Hypothalamus (tissue), 51 donors: ENCODE data around the gene HDAC4.
"Not testable (repeated sequence)": the region's sequence is repeated elsewhere in the genome, so short reads cannot be mapped to it uniquely, and the experiment has no call there.

ENCODE experiments used
- DNase-seq, 51 donors: peaks; one replicate each; lab custom pipeline; 2025; lab: John Stamatoyannopoulos, UW

Gene HDAC4

DNA sequence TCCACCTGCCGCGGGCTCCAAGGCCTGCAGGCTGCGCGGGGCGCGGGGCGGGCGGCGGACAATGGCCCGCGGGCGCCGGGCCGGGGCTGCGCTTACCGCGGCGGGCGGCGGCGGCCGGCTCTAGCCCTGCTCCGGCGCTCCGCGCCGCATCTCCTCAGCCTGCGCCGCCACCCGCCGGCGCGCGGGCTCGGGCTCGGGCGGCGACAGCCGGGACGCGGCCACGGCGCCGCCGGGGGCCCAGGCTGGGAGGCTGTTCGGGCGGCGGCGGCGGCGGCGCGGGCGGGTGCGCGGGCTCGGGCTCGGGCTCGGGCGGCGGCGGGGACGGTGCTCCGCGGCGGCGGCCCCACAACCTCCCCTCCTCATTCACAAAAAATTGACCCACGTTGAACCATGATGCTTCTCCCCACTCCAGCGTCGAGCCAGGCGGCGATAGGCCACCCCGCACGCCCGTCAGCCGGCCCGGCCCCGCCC, at the start of gene HDAC4:
TSS of gene HDAC4 (minus strand) at position 425 of the 471 bp plus-strand sequence. CDS start 48,321 bp downstream, outside the sequence.
- DNase-seq: no peak

DNA sequence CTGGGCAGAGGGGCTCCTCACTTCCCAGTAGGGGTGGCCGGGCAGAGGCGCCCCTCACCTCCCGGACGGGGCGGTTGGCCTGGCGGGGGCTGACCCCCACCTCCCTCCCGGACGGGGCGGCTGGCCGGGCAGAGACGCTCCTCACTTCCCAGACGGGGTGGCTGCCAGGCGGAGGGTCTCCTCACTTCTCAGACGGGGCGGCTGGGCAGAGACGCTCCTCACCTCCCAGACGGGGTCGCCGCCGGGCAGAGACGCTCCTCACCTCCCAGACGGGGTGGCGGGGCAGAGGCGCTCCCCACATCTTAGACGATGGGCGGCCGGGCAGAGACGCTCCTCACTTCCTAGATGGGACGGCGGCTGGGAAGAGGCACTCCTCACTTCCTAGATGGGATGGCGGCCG, 48.6 kb upstream of the HDAC4 start:
- not testable (repeated sequence) for DNase-seq

DNA sequence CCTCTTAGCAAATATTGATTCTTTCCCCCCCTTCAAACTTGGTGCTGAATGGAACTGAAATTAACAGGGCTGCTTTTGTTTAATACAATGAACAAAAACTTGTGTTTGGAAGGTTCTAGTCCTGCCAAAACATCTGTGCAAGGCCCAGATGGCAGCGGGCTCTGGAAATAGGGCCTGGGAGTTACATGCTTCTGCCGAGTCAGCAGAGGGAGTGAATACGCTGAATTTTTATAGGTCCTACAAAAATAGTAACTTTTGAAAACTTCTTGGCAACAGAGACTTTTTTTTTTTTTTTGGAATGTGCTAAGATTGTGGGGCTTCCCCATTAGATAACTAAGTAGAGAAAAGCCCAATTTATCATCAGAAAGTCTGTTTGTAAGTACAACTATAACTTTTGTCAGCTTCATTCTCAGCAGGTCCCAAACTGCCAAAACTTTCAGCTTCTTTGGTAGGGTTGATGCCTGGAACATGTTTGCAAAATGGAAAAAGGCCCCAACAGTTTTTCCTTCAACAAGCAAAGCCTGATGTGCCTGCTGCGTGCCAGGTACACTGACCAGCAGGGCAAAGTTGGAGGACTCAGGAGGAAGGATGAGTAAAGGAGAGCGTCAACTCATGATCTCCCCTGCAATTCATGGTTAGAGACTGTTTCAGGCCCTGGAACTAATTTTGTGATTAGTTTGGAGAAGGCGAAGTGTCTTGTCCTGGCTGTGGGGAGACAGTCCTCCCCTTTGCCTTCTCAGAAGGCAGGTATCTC, 45.1 kb upstream of the HDAC4 start:
- DNase-seq: peak in 31 of 51 donors; percentile 22 to 89 (median 56)

DNA sequence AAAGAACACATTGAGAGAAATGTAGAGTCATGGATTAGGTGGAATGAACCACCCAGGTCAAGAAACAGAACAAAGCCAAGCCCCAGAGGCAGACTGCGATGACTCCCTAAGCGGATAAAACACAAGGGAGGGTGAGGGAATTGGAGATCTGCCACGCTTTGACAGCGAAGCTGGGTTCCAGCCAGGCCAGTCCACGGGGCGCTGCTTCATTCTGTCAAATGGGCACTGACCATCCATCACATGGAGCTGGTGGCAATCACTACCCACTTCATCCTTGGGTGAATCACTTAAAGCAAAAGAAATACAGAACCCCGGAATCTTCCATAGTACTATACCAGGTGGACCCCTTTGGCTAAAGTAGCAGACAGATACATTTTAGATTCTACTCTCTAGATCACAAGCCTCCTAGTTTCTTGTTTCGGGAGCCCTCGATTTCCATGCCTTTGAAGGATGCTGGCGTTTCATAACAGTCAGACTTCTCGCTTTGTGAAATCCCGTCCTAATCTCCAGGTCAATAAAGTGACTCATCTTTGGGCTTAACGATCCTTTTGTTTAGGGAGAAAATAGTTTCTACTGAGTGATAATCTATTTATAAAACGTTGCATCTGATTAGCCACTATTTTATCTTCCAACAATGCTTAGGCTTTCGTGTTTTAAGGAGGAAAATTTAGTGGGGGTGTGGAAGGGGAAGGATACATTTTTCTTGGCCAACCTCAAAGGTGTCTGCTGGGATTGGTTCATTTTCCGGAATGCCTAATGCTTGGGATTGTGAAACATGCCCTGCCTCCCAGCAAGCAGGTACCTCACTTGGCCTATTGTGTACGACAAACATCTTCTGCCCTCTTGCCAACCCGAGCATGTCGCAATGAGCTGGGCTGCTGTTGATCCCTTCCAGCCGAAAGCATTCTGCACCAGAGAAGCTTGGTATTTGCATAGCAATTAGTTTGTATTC, 44.1 kb upstream of the HDAC4 start:
- DNase-seq: peak in 35 of 51 donors; percentile 30 to 86 (median 63)

DNA sequence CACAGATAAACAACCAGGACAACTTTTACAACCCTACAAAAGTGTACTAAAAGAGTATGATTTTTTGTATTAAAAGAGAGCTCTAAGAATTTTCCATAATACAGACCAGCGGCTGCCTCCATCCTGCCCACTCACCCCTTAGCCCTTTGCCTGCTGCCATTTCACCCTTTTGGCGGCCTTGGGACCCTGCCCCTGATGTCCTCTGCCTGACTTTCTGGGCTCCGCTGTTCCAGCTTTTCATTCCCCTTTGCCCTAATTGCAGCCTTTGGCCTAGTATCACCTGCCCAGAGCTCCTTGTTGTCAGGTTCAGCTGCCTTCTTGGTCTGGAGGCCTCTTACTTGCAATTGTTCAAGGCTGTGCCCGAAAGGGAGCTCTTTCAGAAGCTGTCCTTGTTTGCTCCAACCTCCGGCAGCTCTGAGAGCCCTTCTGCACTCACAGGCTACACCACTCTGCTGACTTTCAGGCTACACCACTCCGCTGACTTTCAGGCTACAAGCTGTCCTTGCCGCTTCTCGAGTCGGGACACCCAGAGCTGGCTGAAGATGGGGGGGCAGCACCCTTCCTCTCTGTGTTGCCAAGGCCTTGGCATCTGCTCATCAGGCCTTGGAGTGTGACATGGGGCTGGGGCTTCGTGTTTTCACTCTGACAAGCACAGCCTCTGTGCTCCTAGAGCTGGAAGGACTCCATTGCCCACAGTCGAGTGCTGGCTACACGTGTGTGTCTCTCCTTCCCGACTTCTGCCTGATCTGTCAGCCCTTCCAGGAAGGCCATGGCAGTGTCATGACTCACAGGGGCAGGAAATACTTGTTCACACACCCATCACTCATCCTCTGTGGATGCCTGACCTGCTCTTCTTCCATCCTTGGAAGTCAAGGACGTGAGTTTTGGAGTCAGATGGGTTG, 43.1 kb upstream of the HDAC4 start:
- peak in 8 of 51 donors; percentile 31 to 66 (median 44) for DNase-seq

DNA sequence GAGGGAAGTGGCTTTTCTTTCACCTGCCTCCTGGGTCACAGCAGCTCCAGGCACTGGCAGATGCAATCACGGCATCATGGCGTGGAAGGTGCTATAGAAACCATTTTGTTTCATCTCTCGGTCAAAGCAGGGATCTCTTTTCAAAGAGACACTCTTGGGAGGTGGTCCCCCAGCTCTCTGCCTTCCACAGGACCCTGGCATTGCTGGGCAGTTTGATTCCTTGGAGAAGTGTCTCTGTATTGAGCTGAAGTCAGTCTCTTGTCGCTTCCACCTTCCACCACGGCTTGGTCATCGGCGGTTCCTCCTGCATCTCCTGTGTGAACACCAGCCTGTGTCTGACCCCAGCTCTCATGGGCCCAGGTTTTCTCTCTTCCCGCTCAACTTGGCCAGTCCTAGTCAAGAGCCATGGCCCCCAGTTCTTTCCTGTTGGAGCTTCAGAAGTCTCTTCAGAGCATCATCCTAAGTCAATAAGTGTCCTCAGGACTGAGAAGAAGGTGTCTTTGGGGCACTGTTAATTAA, 42.3 kb upstream of the HDAC4 start:
- no peak for DNase-seq

DNA sequence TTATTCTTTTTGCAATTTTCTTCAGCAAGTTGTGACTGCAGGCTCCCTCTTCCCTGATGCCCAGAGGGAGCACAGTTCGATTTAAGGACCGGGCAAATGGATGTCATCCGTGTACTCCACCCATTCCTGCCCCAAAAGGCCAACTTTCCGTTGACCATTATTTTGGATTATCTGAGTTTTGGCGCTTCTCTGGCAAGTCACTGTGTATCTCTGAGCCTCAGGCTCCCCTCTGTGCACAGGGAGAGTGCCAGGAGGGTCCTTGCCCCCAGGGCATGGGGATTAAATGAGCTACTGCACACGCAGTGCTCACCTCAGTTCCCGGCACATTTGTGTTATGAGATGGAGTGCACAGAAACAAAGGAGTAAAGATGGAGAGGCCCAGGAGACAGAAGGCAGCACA, 41.4 kb upstream of the HDAC4 start:
- no peak for DNase-seq

DNA sequence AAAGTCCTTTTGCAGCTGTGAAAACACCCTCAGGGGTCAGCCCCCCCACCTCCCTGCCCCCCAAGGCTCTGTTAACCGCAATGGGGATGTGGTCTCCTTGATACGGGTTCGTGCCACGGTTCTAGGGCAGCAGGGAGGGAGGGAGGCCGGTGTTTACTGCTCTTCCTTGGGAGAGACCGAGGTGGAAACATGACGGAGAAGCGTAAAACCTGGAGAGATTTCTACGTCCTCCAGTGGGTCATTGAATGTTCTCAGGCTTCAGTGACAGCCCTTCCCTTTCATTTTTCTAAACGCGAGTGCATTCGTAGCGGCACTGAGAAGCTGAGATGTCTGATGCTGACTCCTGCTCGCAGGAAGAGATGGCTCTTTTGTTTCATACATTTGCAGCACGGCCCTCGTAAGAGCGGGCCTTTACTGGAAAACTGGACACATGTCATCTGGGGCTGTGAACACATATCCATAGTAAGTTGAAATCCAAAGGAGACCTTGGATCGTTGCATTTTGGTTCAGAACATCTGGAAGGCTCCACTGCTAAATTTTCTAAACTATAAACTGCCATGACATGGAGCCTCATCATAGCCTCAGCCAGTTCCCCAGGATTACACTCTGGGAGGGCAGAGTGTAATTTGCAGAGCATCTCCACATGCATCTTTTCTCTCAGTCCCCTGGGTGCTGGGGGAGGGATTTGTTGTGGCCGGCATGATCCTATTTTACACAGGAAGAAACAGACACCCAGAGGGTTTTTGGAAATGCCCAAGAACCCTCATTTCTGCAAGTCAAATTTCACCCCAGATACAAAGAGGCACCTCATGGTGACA, 40.6 kb upstream of the HDAC4 start:
- peak in 3 of 51 donors; percentile 66 to 84 (median 78) for DNase-seq

DNA sequence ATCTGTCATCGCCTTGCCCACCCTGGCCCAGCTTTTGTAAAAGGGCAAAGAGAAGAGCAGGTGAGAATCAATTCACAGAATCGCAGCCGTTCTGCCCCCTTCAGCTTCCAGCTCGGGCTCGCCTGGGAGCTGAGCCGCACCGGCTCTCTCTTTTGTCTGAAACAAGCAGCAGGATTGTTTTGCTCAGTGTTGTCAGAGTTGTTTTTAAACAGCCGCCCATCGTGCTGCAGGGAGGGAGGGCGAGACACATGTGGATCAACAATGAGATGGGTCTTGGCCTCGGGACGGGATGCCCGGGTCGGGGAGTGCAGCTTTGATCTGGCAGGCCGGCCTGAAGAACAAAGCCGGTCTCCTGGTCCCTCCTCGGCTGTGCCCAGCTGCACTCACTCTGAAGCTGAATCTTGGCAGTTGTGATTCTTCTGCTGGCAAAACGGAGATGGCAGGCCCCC, 39.7 kb upstream of the HDAC4 start:
- peak in 47 of 51 donors; percentile 44 to 96 (median 83) for DNase-seq

DNA sequence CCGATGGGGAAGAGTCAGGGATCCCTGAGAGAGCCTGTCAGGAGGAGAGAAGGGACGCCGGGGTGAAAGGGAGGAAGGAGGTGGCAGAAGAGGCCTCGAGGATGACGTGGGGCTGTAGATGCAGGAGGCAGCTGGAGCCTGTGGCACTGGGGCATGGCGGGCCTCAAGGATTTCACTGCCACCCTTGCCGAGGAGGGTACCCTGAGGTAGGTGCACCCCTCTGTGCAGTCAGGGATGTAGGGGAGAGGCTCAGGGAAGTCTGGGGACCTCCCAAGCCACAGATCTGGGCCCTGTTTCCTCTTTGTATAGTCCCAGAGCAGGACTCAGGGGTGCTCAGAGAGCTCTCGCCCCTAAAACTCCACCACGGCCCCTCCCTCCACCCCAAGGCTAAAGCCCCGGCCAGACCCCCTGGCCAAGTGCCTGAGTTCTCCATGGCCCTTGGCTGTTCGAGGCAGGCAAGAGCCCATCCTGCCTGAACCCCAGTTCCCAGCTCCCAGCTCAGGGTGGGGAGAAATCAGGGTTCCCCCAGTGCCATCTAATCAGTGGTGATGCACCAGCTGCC, 39.0 kb upstream of the HDAC4 start:
- peak in 2 of 51 donors; percentile 64 to 69 for DNase-seq

DNA sequence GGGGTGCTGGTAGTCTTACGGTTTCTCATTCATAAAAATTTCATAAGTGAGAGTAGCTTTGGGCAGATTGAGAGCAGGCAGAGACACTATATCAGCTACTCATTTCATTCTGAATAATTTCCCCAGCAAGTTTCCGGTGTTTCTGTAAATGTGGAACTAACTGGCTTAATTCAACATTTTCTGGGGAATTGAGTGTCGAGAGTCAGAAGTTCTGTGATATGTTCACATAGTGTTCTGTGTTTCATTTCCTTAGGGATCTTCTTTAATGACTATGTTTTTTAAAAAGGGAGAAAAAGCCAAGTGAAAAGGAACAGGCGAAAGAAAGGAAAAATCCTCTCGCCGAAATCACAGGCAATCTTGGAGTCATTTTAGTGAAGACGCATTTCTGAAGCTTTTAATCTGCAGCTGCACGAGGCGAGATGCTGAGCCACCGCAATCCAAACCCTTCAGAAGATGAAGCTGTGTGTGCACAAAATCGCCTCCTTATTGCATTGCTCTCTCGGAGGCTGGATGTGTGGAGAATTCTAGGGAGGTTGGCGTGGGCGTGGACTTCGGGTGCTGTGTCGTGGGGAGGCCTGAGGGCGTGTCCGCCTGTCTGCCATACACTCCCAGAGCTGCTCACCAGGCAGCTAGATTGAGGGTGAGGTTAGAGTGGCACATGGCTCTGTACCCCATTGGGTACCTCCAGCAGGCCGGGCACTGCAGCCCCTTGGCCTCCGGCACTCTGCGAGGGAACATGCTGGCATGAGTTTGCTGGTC, 38.4 kb upstream of the HDAC4 start:
- peak in 15 of 51 donors; percentile 30 to 73 (median 45) for DNase-seq

DNA sequence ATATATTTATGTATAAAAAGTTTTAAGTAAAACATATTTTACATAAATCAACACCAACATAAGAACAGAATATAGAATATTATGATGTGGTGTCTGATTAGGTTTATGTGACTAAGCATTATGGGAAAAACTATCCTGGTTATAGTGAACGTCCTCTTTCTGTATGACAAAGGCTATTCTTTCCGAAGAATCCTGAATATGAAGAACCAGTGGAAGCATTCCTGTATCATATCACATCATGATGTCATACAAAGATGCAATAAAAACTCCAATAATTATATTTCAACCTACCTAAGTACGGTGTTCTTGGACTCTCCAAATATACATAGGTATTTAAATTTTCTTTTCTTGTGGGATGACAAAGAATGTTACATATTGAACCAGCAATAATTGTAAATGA, 37.5 kb upstream of the HDAC4 start:
- no peak for DNase-seq

DNA sequence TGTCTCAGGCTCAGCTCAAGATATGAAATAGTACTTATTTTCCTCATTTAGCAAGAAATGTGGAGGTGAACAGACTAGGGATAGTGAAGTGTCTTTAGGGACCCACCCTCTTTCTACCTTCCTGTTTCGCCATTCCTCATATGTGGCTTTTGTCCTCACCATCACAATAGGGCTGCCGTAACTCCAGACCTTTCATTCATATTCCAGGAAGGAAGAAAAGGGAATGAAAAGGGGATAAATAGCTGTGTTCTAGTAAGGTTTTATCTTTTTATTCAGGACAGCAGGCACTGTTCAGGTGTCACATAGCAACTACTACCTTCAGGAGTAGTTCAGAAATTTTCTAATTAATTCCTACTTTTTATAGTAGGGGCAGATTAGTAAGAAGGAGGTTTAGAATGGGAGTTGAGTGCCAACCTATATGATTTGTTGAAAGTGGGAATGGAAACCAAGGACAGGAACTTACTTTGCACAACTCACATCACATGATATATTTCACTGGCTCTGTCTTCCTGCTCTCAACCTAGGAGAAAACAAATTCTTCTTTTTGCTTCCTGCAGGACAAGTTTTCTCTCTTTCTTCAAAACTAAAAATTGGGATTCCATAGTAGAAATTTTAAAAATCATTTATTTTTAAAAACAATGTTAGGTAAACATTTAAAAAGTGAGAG, 36.0 kb upstream of the HDAC4 start:
- DNase-seq: no peak

DNA sequence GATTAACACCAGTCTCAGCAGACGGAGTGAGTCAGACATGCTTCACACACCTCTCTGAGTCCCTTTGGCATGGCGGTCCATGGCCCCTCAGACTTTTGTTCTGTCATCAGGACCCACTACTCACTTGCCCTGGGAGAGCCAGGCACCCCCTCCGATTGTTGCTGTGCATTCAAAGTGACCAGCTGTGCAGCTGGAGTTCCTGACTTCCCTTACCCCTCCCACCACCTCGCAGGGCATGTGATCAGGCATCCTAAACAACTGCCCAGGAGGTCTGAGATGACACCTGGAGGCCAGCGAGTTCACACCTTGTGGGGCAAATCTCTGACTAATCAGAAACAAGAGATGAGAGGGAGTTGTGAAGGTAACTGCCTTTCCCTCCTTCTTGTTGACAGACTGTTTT, 35.3 kb upstream of the HDAC4 start:
- DNase-seq: no peak

DNA sequence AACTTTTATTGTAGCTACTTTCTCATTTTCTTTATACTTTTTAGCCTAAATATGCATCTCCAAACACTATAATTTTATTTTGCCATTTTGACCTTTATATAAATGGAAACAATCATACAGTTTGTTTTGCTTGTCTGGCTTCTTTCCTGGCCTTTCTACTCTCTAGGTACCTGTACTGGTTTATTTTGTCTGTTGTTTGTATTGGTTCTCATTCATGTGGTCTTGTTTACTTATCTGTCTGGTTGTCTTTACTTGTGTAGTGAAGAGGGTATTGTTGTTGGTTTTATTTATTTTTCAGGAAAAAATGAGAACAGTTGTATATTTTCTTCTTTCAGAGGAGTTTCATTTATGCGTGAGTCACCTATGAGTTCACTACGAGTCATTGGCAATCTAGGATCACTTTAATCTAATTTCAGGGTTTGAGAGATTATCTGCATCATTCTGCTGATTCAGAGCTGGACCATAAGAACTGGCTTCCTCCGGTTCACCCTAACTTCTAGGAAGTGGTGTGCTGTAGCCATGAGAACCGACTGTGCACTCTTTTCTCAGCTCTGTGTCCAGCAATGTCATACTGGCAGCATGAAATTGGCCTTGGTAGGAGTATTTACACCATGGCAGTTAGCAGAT, 33.1 kb upstream of the HDAC4 start:
- no peak for DNase-seq

DNA sequence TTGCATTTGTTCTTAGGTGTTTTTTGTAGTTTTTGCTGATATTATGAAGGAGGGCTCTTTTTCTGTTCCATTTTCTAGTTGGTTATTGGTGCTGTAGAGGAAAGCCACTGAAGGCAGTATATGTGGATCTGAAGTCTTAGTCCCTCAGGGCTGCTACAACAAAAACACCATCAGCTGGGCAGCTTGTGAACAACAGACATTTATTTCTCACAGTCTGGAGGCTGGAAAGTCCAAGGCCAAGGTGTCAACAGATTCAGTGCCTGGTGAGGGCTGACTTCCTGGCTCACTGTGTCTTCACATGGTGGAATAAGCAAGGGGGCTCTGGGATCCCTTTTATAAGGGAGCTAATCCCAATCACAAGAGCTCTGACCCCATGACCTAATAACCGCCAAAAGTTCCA, 31.4 kb upstream of the HDAC4 start:
- no peak for DNase-seq

DNA sequence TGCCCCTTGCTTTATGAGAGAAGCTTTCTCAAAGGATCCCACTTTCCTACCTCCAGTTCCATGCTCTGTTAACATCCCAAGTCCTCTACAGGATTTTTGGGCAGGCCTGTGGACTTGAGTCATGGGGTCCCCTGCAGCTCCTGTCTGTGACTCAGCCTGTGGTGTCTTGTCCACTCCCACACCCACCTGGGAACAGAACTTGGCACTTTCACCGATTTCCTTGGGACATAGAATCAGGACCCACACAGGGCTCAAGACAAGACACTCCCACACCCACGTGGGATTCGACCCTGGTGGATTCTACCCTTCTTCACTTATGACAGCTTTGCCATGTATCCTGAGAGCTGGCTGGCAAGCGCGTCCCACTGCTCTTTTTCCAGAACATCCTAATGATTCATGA, 30.7 kb upstream of the HDAC4 start:
- no peak for DNase-seq
